ENCODE measurements around the gene PNMA1. TPM values are rescaled to one million over a fixed set of nuclear protein-coding genes. Genes with fewer than 3 reads are reported as not detected.

PNMA1 gene
- total RNA-seq, 1 experiment from 2014 or later: 24.6 TPM

- TF ChIP-seq ATF3 (IDR thresholded peaks at IDR 0.05) (no peak), CEBPB (IDR thresholded peaks at IDR 0.05; ENCODE audit: low read depth) (no peak), YY1 (IDR thresholded peaks at IDR 0.05; ENCODE audit: extremely low read depth, insufficient replicate concordance, low read depth, low read length) (no peak), SP1 (IDR thresholded peaks at IDR 0.05; ENCODE audit: low read depth) (no peak)
These were observed 29.6 kb downstream of the PNMA1 start (continued) for GRCh38 chr14:73684627-73685026.

GRCh38 chr14:73680821-73681220 lies 33.4 kb downstream of the PNMA1 start:
- Histone ChIP-seq H3K9me3 (ENCODE audit: control insufficient read depth in 1 of 2, insufficient read depth in 1 of 2, low read depth in 1 of 2, low read length in 2 of 2) (no peaks in the 10 kb centered on the region), H2AFZ (ENCODE audit: low read depth, low read length, poor library complexity, severe bottlenecking) (no peak overlapping the region), H3K4me3 (replicated peaks in 1 of 2; ENCODE audit: low read depth in 1 of 2, low read length in 2 of 2) (no peak overlapping the region), H3K9me2 (ENCODE audit: insufficient read depth) (no peaks in the 10 kb centered on the region), H3K79me2 (ENCODE audit: insufficient read depth, low read length) (no peaks in the 10 kb centered on the region), H3K36me3 (ENCODE audit: control insufficient read depth in 1 of 2, insufficient read depth in 2 of 2, low read length in 2 of 2) (no peaks in the 10 kb centered on the region), H3K4me1 (ENCODE audit: control insufficient read depth in 1 of 2, insufficient read depth in 2 of 2, low read length in 2 of 2) (no peaks in the 10 kb centered on the region), H3K9ac (ENCODE audit: low read length) (no peak overlapping the region), H3K27me3 (ENCODE audit: insufficient read depth, low read length) (no peaks in the 10 kb centered on the region), H3K4me2 (ENCODE audit: low read length) (no peak overlapping the region), H4K20me1 (ENCODE audit: insufficient read depth) (no peaks in the 10 kb centered on the region), H3K27ac (ENCODE audit: low read depth, low read length) (no peak overlapping the region)
- no peak for TF ChIP-seq RAD21 (IDR thresholded peaks at IDR 0.05; ENCODE audit: low read depth)
- TF ChIP-seq CEBPB (IDR thresholded peaks at IDR 0.05; ENCODE audit: low read depth): no peak
- no peak for TF ChIP-seq EGR1 (IDR thresholded peaks at IDR 0.05; ENCODE audit: low read depth)
- no peak for TF ChIP-seq EZH2phosphoT487 (IDR thresholded peaks at IDR 0.05; ENCODE audit: borderline replicate concordance)
- no peak for TF ChIP-seq ATF3 (IDR thresholded peaks at IDR 0.05)
- no peak for TF ChIP-seq FOSL1 (IDR thresholded peaks at IDR 0.05; ENCODE audit: low read depth)
- TF ChIP-seq REST (IDR thresholded peaks at IDR 0.05; ENCODE audit: low read depth): no peak
- TF ChIP-seq EZH2 (IDR thresholded peaks at IDR 0.05): no peak
- no peak for TF ChIP-seq ZBTB33 (IDR thresholded peaks at IDR 0.05; ENCODE audit: extremely low read depth, insufficient replicate concordance, low read length)
- no peak for TF ChIP-seq TCF7L2 (IDR thresholded peaks at IDR 0.05; ENCODE audit: borderline replicate concordance, extremely low read depth, insufficient read depth, insufficient read length)
- intact Hi-C loops (cut with micrococcal nuclease): no loop called here
- ChIA-PET RAD21 (ENCODE audit: low non-redundant PET in 1 of 2, low total read pairs in 2 of 2, uncharacterized antibody in 2 of 2, unreplicated experiment in 2 of 2) (no interaction called here), POLR2A (no interaction called here), CTCF (interaction anchor here (0.7 kb wide), 1 partner anchor 170 kb away, joined by 3 read pairs; no protein-coding TSS in a partner anchor)
- ATAC-seq: no peak
- DNase-seq (ENCODE audit: low read depth, low spot score): no peak
- BruUV-seq (replicated peaks): no TSS peak

Measured in HCT116 (cell line).